Mesendoderm (in vitro differentiated cells): Measurements from ENCODE around the gene POLN.

Source experiments
- DNase-seq: peaks from one replicate; pipeline ENCODE4 v3.0.0; 2013
- H2AK5ac ChIP-seq: 2 replicates; pipeline ENCODE4 v1.6.1; 2013; ENCODE audit warnings: low read length, inconsistent platforms
- H2BK120ac ChIP-seq: 2 replicates; pipeline ENCODE4 v1.6.1; 2013; ENCODE audit warnings: low read depth, mild to moderate bottlenecking, low read length, moderate library complexity, mixed read lengths
- H2BK15ac ChIP-seq: replicated peaks from 2 replicates; pipeline ENCODE4 v1.6.1; 2013; ENCODE audit warnings: low read depth, mild to moderate bottlenecking, moderate library complexity
- H2BK5ac ChIP-seq: 2 replicates; pipeline ENCODE4 v1.6.1; 2013; ENCODE audit warnings: low read length, inconsistent platforms
- H3K18ac ChIP-seq: 2 replicates; pipeline ENCODE4 v1.6.1; 2013; ENCODE audit warnings: mild to moderate bottlenecking, low read length, mixed read lengths
- H3K23ac ChIP-seq: one replicate; pipeline ENCODE4 v1.6.1; 2013; ENCODE audit warnings: low read length
- H3K27ac ChIP-seq: 2 replicates; pipeline ENCODE4 v1.5.1; 2013; ENCODE audit warnings: low read depth, mild to moderate bottlenecking, inconsistent platforms, low read length, moderate library complexity
- H3K27me3 ChIP-seq: 2 replicates; pipeline ENCODE4 v1.6.1; 2013; ENCODE audit warnings: low read length, control low read depth, mild to moderate bottlenecking, inconsistent platforms; ENCODE audit not compliant: insufficient read depth, poor library complexity
- H3K36me3 ChIP-seq: 2 replicates; pipeline ENCODE4 v1.6.1; 2013; ENCODE audit warnings: low read length, inconsistent platforms; ENCODE audit not compliant: control insufficient read depth, insufficient read depth
- H3K4ac ChIP-seq: one replicate; pipeline ENCODE4 v1.6.1; 2013; ENCODE audit warnings: low read depth, mild to moderate bottlenecking, low read length, moderate library complexity
- H3K4me1 ChIP-seq: 2 replicates; pipeline ENCODE4 v1.6.1; 2013; ENCODE audit warnings: low read depth, low read length, inconsistent platforms; ENCODE audit not compliant: control insufficient read depth
- H3K4me2 ChIP-seq: 2 replicates; pipeline ENCODE4 v1.6.1; 2013; ENCODE audit warnings: low read length
- H3K4me3 ChIP-seq: 2 replicates; pipeline ENCODE4 v1.5.1; 2013; ENCODE audit warnings: mild to moderate bottlenecking, low read length
- H3K56ac ChIP-seq: one replicate; pipeline ENCODE4 v1.6.1; 2013; ENCODE audit warnings: low read length
- H3K79me1 ChIP-seq: 2 replicates; pipeline ENCODE4 v1.6.1; 2013; ENCODE audit warnings: low read length, inconsistent platforms
- H3K79me2 ChIP-seq: 2 replicates; pipeline ENCODE4 v1.6.1; 2013; ENCODE audit warnings: mild to moderate bottlenecking, low read length; ENCODE audit not compliant: control insufficient read depth, insufficient read depth
- H3K9ac ChIP-seq: 2 replicates; pipeline ENCODE4 v1.6.1; 2013; ENCODE audit warnings: low read length, inconsistent platforms
- H4K5ac ChIP-seq: one replicate; pipeline ENCODE4 v1.6.1; 2013; ENCODE audit warnings: low read length
- H4K8ac ChIP-seq: one replicate; pipeline ENCODE4 v1.6.1; 2013; ENCODE audit warnings: low read depth, mild to moderate bottlenecking, control low read depth, low read length, moderate library complexity
- WGBS: extraction: QIAGEN DNeasy Blood & Tissue Kit; methylation state at CpG from one replicate; pipeline ENCODE4 v1.1.7; 2013; ENCODE audit warnings: low lambda C conversion rate, missing lambda C conversion rate; ENCODE audit not compliant: insufficient coverage; ENCODE audit errors: extremely low coverage; 5-methylcytosine and 5-hydroxymethylcytosine counted together

The POLN gene

GRCh38 chr4:2183394-2183793, 58.5 kb downstream of the POLN start:
- Histone ChIP-seq H2AK5ac (no peak overlapping the region), H3K4me3 (no peak overlapping the region), H3K79me2 (no peaks in the 10 kb centered on the region), H3K18ac (no peak overlapping the region), H2BK5ac (no peak overlapping the region), H3K56ac (no peak overlapping the region), H4K8ac (no peak overlapping the region), H3K4me2 (no peak overlapping the region), H4K5ac (no peak overlapping the region), H2BK15ac (no peak overlapping the region), H3K4me1 (no peaks in the 10 kb centered on the region), H3K27me3 (no peaks in the 10 kb centered on the region), H3K23ac (no peak overlapping the region), H3K4ac (no peak overlapping the region), H3K36me3 (no peaks in the 10 kb centered on the region), H3K27ac (no peak overlapping the region), H2BK120ac (no peak overlapping the region), H3K79me1 (no peaks in the 10 kb centered on the region), H3K9ac (no peak overlapping the region)
- DNase-seq = no peak

GRCh38 chr4:2182994-2183393, 58.9 kb downstream of the POLN start:
- H3K23ac ChIP-seq = no peak overlapping the region
- H3K36me3 ChIP-seq = no peaks in the 10 kb centered on the region
- no peaks in the 10 kb centered on the region for H3K27me3 ChIP-seq
- no peak overlapping the region for H2BK5ac ChIP-seq
- no peak overlapping the region for H4K5ac ChIP-seq
- no peak overlapping the region for H3K4me3 ChIP-seq
- H3K79me2 ChIP-seq = no peaks in the 10 kb centered on the region
- no peak overlapping the region for H3K9ac ChIP-seq
- H3K4me1 ChIP-seq = no peaks in the 10 kb centered on the region
- H3K79me1 ChIP-seq = no peaks in the 10 kb centered on the region
- H2AK5ac ChIP-seq = no peak overlapping the region
- H3K27ac ChIP-seq = no peak overlapping the region
- no peak overlapping the region for H3K4me2 ChIP-seq
- no peak overlapping the region for H3K4ac ChIP-seq
- DNase-seq = no peak
- no peak overlapping the region for H4K8ac ChIP-seq
- H3K56ac ChIP-seq = no peak overlapping the region
- no CpG with 5 or more reads among the region's 3 CpGs for WGBS
- H3K18ac ChIP-seq = no peak overlapping the region
- H2BK120ac ChIP-seq = no peak overlapping the region
- H2BK15ac ChIP-seq = no peak overlapping the region

GRCh38 chr4:2180410-2180809, 61.5 kb downstream of the POLN start:
- H3K4me3 ChIP-seq = no peak overlapping the region

GRCh38 chr4:2179717-2180116, 62.2 kb downstream of the POLN start:
- H3K36me3 ChIP-seq = no peaks in the 10 kb centered on the region
- no peak overlapping the region for H3K4me3 ChIP-seq
- H3K4me1 ChIP-seq = no peaks in the 10 kb centered on the region
- H3K4me2 ChIP-seq = no peak overlapping the region
- no peak overlapping the region for H2BK120ac ChIP-seq
- no peaks in the 10 kb centered on the region for H3K79me1 ChIP-seq
- no peak overlapping the region for H2BK5ac ChIP-seq
- H3K9ac ChIP-seq = no peak overlapping the region
- H3K79me2 ChIP-seq = no peaks in the 10 kb centered on the region
- H2BK15ac ChIP-seq = no peak overlapping the region
- no peak for DNase-seq
- no peaks in the 10 kb centered on the region for H3K27me3 ChIP-seq
- no peak overlapping the region for H4K8ac ChIP-seq
- H3K18ac ChIP-seq = no peak overlapping the region
- H3K23ac ChIP-seq = no peak overlapping the region
- no peak overlapping the region for H3K4ac ChIP-seq
- no CpG with 5 or more reads among the region's 7 CpGs for WGBS
- H2AK5ac ChIP-seq = no peak overlapping the region
- H3K27ac ChIP-seq = no peak overlapping the region
- H4K5ac ChIP-seq = no peak overlapping the region
- H3K56ac ChIP-seq = no peak overlapping the region

More at GRCh38 chr4:2180410-2180809, 61.5 kb downstream of the POLN start:
- Histone ChIP-seq H3K9ac (no peak overlapping the region), H3K79me1 (no peaks in the 10 kb centered on the region), H3K56ac (no peak overlapping the region), H3K4me1 (no peaks in the 10 kb centered on the region), H4K5ac (no peak overlapping the region), H2BK5ac (no peak overlapping the region), H3K18ac (no peak overlapping the region), H3K27me3 (no peaks in the 10 kb centered on the region), H3K79me2 (no peaks in the 10 kb centered on the region), H2AK5ac (no peak overlapping the region), H3K27ac (no peak overlapping the region), H3K36me3 (no peaks in the 10 kb centered on the region), H3K4me2 (no peak overlapping the region), H3K4ac (no peak overlapping the region), H2BK120ac (no peak overlapping the region), H4K8ac (no peak overlapping the region), H2BK15ac (no peak overlapping the region), H3K23ac (no peak overlapping the region)
- no CpG with 5 or more reads among the region's 2 CpGs for WGBS
- no peak for DNase-seq

- Histone ChIP-seq H3K4me3 (no peak overlapping the region), H4K5ac (no peak overlapping the region), H2AK5ac (no peak overlapping the region), H3K9ac (no peak overlapping the region), H2BK15ac (no peak overlapping the region), H3K18ac (no peak overlapping the region), H4K8ac (no peak overlapping the region), H3K79me2 (no peaks in the 10 kb centered on the region), H3K56ac (no peak overlapping the region), H3K27ac (no peak overlapping the region), H3K36me3 (no peaks in the 10 kb centered on the region), H3K4me1 (no peaks in the 10 kb centered on the region), H2BK5ac (no peak overlapping the region), H3K4me2 (no peak overlapping the region), H3K23ac (no peak overlapping the region), H2BK120ac (no peak overlapping the region), H3K79me1 (no peaks in the 10 kb centered on the region), H3K4ac (no peak overlapping the region), H3K27me3 (no peaks in the 10 kb centered on the region)
- DNase-seq = no peak
- no CpG with 5 or more reads among the region's 1 CpG for WGBS
These were observed 62.9 kb downstream of the POLN start for GRCh38 chr4:2178986-2179385.

DNA sequence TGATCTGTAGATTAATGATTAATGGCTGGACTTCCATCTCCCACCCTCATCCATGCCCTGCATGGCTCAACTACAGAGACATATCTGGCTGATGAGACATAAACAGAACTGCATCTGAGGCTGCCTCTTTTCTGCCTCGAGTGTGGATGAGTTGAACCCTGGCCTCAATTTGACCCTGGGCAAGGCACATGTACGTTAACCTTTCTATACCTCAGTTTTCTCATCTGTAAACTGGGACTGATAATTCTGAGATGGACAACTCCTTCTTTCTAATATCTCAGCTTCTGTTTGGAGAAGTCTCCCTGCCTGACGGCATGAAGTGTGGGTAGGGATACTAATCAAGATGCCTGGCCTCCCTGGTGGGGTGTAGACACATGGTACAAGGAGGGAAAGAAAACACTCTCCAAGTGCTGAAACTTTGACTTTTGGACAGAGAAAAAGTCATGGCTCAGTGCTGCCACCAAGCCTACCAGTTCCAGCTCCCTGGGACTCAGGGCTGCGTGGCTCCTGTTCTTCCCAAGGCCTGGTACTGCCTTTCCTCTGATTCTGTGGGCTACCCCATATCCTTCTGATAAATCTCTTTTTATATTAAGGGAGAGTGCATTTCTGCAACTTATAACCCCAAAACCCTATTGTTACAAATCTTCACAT, 64.4 kb downstream of the POLN start:
- Histone ChIP-seq H2BK120ac (no peak overlapping the region), H3K27ac (no peak overlapping the region), H3K79me2 (no peaks in the 10 kb centered on the region), H3K4me2 (no peak overlapping the region), H3K79me1 (no peaks in the 10 kb centered on the region), H3K4me3 (no peak overlapping the region), H3K36me3 (no peaks in the 10 kb centered on the region), H2BK5ac (no peak overlapping the region), H3K18ac (no peak overlapping the region), H3K4ac (no peak overlapping the region), H4K5ac (no peak overlapping the region), H3K9ac (no peak overlapping the region), H3K23ac (no peak overlapping the region), H4K8ac (no peak overlapping the region), H3K27me3 (no peaks in the 10 kb centered on the region), H2AK5ac (no peak overlapping the region), H3K56ac (no peak overlapping the region), H3K4me1 (no peaks in the 10 kb centered on the region), H2BK15ac (no peak overlapping the region)
- WGBS = no CpG with 5 or more reads among the region's 4 CpGs
- DNase-seq = peak; percentile 17
